Left lung (tissue), 10 donors: ENCODE results near the gene ANK3. TPM values are rescaled to one million over a fixed set of nuclear protein-coding genes. Genes with fewer than 3 reads are reported as not detected.
"Not testable (repeated sequence)": the region's sequence is repeated elsewhere in the genome, so short reads cannot be mapped to it uniquely, and the experiment has no call there.

ENCODE experiments used
- ATAC-seq: fragments of 200-7000 bp; cut with Tn5 transposase; one replicate; pipeline ENCODE4 v1.9.1; 2020; ENCODE audit warnings: moderate library complexity
- DNase-seq, 4 donors: peaks; one replicate each; pipeline ENCODE4 v3.0.0-alpha.2; 2013 to 2020
- H3K27ac ChIP-seq, 2 donors: fragments of 200-600 bp; sonication (generic) in 1 of 2; one replicate each; pipeline versions ENCODE4 v1.5.0 to v1.8.0; 2020 to 2021
- H3K27me3 ChIP-seq, 2 donors: fragments of 200-600 bp; sonication (generic) in 1 of 2; one replicate each; pipeline versions ENCODE4 v1.5.0 to v1.8.0; 2020 to 2021
- H3K36me3 ChIP-seq, 2 donors: fragments of 200-600 bp; sonication (generic) in 1 of 2; one replicate each; pipeline versions ENCODE4 v1.5.0 to v1.8.0; 2020 to 2021
- H3K4me1 ChIP-seq, 2 donors: fragments of 200-600 bp; one replicate each; pipeline ENCODE4 v1.8.0; 2021
- H3K4me3 ChIP-seq, 2 donors: fragments of 200-600 bp; sonication (generic) in 1 of 2; one replicate each; pipeline versions ENCODE4 v1.5.0 to v1.8.0; 2020 to 2021; ENCODE audit warnings: mild to moderate bottlenecking in 1 of 2
- H3K9me3 ChIP-seq, 2 donors: fragments of 200-600 bp; sonication (generic) in 1 of 2; one replicate each; pipeline versions ENCODE4 v1.5.0 to v1.8.0; 2020 to 2021
- intact Hi-C, 2 donors: fragments of 100-400 bp; cut with DNase I; formaldehyde crosslinking; loops; one replicate each; pipeline versions ENCODE4 v1.11.2 to v1.14.2; 2022
- polyA plus RNA-seq, 6 donors: library from polyadenylated mRNA; unstranded; fragments of 120-200 nt; gene quantifications; one replicate each; pipeline ENCODE4 v1.2.1, GENCODE V29; 2013; ENCODE audit not compliant: insufficient read length in 6 of 6
- total RNA-seq, 2 donors: library from RNA; stranded (reverse); fragmentation: NEBNext Ultra II Directional; extraction: Animal tissue kit (Norgen Biotek cat#: 25700); gene quantifications; one replicate each; pipeline ENCODE4 v1.2.1, GENCODE V29; 2021
- TF ChIP-seq, protein P1 (sequence below), 2 donors: fragments of 200-600 bp; sonication (generic) in 1 of 2; IDR thresholded peaks; one replicate each; pipeline versions ENCODE4 v1.5.0 to v1.8.0; 2021; ENCODE audit warnings: antibody characterized with exemption in 2 of 2
- donor health status: DM: no; HTN: yes; CAD: no.
- donor health status: DM: no; HTN: no; CAD: no.

The ANK3 gene
- total and polyA plus RNA-seq, 8 donors, result 22.1 to 74.1 (median 35.1) TPM

GRCh38 chr10:60295028-60295937 is 94.4 kb downstream of the ANK3 start:
- ATAC-seq, result peak; percentile 51
- Histone ChIP-seq H3K4me1 (peaks cover 0 to 5% of the 10 kb centered on the region in 2 donors), H3K27ac (no peak overlapping the region), H3K4me3 (no peak overlapping the region), H3K27me3 (no peaks in the 10 kb centered on the region), H3K36me3 (no peaks in the 10 kb centered on the region), H3K9me3 (no peaks in the 10 kb centered on the region)
- DNase-seq, result no peak
- intact Hi-C loops, result no loop called here
- TF ChIP-seq, protein P1, sequence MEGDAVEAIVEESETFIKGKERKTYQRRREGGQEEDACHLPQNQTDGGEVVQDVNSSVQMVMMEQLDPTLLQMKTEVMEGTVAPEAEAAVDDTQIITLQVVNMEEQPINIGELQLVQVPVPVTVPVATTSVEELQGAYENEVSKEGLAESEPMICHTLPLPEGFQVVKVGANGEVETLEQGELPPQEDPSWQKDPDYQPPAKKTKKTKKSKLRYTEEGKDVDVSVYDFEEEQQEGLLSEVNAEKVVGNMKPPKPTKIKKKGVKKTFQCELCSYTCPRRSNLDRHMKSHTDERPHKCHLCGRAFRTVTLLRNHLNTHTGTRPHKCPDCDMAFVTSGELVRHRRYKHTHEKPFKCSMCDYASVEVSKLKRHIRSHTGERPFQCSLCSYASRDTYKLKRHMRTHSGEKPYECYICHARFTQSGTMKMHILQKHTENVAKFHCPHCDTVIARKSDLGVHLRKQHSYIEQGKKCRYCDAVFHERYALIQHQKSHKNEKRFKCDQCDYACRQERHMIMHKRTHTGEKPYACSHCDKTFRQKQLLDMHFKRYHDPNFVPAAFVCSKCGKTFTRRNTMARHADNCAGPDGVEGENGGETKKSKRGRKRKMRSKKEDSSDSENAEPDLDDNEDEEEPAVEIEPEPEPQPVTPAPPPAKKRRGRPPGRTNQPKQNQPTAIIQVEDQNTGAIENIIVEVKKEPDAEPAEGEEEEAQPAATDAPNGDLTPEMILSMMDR (IDR thresholded peaks at IDR 0.05), result no peak

DNA sequence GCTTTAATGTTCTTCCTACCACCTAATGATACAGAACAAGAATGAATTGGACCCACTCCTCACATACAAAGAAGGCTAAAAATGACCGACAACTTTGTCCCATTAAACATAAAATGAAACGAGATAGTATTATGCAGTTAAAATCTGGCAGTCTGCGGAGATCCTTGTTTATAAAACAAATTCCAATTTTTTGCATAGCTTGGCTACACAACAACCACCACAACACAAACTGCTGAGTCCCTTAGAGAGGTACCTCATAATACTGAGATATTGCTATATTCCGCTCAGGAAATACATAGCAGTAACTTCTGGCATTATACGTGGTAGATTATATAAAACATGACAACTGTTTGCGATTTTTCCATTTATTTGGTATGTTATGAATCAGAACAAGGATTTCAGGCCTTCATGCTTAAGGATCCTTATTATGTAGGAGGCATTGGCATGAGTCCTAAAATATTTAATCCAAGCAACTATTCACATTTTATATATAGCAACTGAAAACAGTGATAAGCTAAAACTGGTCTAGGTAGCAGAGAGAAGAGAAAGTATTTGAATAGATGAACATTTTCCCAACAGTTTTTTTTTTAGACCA is 96.0 kb downstream of the ANK3 start:
- intact Hi-C loops, result no loop called here
- Histone ChIP-seq H3K36me3 (no peaks in the 10 kb centered on the region), H3K27ac (no peak overlapping the region), H3K27me3 (no peaks in the 10 kb centered on the region), H3K4me1 (peaks cover 0 to 5% of the 10 kb centered on the region in 2 donors), H3K9me3 (no peaks in the 10 kb centered on the region), H3K4me3 (no peak overlapping the region)
- DNase-seq, result peak in 1 of 4 donors; percentile 32
- TF ChIP-seq, protein P1 (IDR thresholded peaks at IDR 0.05), result no peak
- no peak for ATAC-seq

GRCh38 chr10:60292998-60293397 is 96.7 kb downstream of the ANK3 start:
- H3K36me3 ChIP-seq, result no peaks in the 10 kb centered on the region
- no peaks in the 10 kb centered on the region for H3K27me3 ChIP-seq
- no peak overlapping the region for H3K4me3 ChIP-seq
- no peak for DNase-seq
- intact Hi-C loops, result no loop called here
- H3K9me3 ChIP-seq, result no peaks in the 10 kb centered on the region
- no peak overlapping the region for H3K27ac ChIP-seq
- TF ChIP-seq, protein P1 (IDR thresholded peaks at IDR 0.05), result no peak
- no peak for ATAC-seq
- peaks cover 0 to 5% of the 10 kb centered on the region in 2 donors for H3K4me1 ChIP-seq

DNA sequence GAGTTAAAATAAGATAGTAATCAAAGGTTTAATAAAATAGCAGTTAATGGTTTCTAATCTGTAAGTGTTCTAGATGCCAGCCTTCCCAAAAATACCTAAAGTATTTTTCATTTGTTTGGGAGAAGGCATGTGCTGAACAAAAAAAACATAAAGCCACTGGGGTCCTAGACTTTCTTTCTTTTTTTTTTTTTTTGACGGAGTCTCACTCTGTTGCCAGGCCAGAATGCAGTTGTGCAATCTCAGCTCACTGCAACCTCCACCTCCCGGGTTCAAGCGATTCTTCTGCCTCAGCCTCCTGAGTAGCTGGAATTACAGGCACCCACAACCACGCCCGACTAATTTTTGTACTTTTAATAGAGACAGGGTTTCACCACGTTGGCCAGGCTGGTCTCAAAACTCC is 97.1 kb downstream of the ANK3 start:
- DNase-seq, result peak in 1 of 4 donors; percentile 17
- H3K27ac ChIP-seq, intact Hi-C loops: not testable (repeated sequence)

DNA sequence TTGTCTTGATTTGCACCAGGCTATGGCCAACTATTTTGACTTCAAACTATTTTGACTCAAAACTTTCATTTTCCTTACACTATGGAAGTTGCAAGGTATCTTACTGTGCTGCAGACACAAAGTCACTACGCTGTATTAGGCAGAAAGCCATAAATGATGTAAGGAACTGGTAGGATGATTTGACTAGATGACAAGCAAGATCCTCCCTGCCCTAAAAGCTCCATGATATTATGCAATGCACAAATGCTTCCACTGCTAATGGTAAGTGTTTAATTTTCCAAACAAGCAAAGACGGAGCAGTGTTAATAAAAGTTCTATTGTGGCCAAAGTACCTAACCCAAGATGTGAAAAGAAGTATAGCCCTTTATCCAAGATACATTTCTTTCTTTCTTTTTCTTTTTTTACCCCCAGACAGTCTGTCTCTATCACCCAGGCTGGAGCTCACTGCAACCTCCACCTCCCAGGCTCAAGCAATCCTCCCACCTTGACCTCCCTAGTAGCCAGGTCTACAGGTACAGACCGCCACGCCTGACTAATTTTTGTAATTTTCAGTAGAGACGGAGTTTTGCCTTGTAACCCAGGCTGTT is 98.2 kb downstream of the ANK3 start:
- intact Hi-C loops, result no loop called here

More for the DNA sequence above, 97.1 kb downstream of the ANK3 start:
- H3K4me3 ChIP-seq, H3K4me1 ChIP-seq, H3K9me3 ChIP-seq, H3K36me3 ChIP-seq, H3K27me3 ChIP-seq, ATAC-seq: not testable (repeated sequence)

More for the DNA sequence above, 98.2 kb downstream of the ANK3 start:
- TF ChIP-seq, protein P1 (IDR thresholded peaks at IDR 0.05), result no peak
- Histone ChIP-seq H3K9me3 (no peaks in the 10 kb centered on the region), H3K4me3 (no peak overlapping the region), H3K27me3 (no peaks in the 10 kb centered on the region), H3K27ac (no peak overlapping the region), H3K4me1 (peaks cover 0 to 5% of the 10 kb centered on the region in 2 donors), H3K36me3 (no peaks in the 10 kb centered on the region)
- ATAC-seq (peak; percentile 40), DNase-seq (peak in 1 of 4 donors; percentile 23)
